Right lobe of liver (tissue), 4 donors: ENCODE measurements around the gene MYADML2.

Source experiments
- POLR2A ChIP-seq: fragments of 450-650 bp; IDR thresholded peaks from one replicate; pipeline ENCODE4 v1.6.1; 2017; ENCODE audit warnings: antibody characterized with exemption, mild to moderate bottlenecking
- TF ChIP-seq, protein P1 (sequence below), 4 donors: fragments of 200-600 bp in 3 of 4; fragments of 450-650 bp in 1 of 4; IDR thresholded peaks; one replicate each; pipeline versions ENCODE4 v1.5.1 to v1.8.0; 2016 to 2022; ENCODE audit warnings: antibody characterized with exemption in 4 of 4, mild to moderate bottlenecking in 2 of 4
- donor health status: DM: no; HTN: no; CAD: no.
- donor health status: DM: no; HTN: no; CAD: no.
- donor health status: DM: no; HTN: yes; CAD: no.

DNA sequence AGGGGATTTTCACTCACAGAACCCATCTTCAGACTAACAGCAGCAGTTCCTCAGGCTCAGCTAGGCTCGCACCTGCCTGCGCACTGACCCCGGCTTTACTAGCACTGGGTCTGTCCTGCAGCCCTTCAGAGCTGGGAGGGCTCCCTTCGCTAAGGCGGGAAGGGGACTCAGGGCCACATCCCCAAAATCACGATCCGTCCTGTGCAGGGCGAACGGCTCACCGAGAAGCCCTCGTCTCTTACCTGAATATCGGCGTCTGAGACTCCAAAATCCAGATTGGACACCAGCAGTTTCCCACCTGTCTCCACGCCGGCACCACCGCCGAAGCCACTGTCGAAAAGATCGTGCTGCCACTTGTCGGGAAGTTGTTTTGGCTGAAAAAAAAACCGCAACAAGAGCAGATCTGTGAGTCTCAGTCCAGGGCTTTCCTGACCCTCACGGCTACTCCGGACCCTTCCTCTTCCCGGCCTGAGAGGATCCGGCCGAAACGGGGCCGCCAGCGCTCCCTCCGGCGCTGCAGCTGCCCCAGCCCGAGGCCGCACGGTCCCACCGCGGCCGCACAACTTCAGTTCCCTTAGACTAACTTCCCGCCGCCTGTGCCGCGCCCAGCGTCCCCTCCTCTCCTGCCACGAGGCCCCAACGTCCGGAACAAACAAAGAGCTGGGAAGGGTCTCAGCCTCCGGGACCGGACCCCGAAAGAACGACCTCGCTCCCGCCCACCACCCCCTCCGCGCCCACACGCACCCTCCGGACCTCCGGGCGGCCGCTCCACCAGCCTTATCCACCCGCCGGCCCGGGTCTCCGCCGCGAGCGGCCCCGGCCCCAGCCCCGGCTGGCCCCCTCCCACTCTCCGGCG, 56.4 kb downstream of the MYADML2 start:
- no peak for TF ChIP-seq POLR2A
- TF ChIP-seq, protein P1, sequence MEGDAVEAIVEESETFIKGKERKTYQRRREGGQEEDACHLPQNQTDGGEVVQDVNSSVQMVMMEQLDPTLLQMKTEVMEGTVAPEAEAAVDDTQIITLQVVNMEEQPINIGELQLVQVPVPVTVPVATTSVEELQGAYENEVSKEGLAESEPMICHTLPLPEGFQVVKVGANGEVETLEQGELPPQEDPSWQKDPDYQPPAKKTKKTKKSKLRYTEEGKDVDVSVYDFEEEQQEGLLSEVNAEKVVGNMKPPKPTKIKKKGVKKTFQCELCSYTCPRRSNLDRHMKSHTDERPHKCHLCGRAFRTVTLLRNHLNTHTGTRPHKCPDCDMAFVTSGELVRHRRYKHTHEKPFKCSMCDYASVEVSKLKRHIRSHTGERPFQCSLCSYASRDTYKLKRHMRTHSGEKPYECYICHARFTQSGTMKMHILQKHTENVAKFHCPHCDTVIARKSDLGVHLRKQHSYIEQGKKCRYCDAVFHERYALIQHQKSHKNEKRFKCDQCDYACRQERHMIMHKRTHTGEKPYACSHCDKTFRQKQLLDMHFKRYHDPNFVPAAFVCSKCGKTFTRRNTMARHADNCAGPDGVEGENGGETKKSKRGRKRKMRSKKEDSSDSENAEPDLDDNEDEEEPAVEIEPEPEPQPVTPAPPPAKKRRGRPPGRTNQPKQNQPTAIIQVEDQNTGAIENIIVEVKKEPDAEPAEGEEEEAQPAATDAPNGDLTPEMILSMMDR (IDR thresholded peaks at IDR 0.05): no peak
